HepG2 (cell line): ENCODE measurements around the gene RETREG2. TPM values are rescaled to one million over a fixed set of nuclear protein-coding genes. Genes with fewer than 3 reads are reported as not detected.

Source experiments
- ATF1 ChIP-seq: IDR thresholded peaks from 2 replicates; pipeline ENCODE4 v1.6.1; 2016; ENCODE audit warnings: mild to moderate bottlenecking, control low read depth
- ATF7 ChIP-seq, 2 experiments: fragments of 450-650 bp in 1 of 2; sonication (generic) in 1 of 2; formaldehyde crosslinking in 1 of 2; IDR thresholded peaks; 2 replicates each; pipeline versions ENCODE4 v1.4.0 to v1.6.1; 2016 to 2020; ENCODE audit warnings: antibody characterized with exemption in 1 of 2, mild to moderate bottlenecking in 1 of 2, missing genetic modification reagents in 1 of 2
- ATRX ChIP-seq: sonication (generic); formaldehyde crosslinking; IDR thresholded peaks from 2 replicates; pipeline ENCODE4 v1.4.0; 2020; ENCODE audit warnings: missing genetic modification reagents, borderline replicate concordance
- DZIP1 ChIP-seq: sonication (generic); formaldehyde crosslinking; IDR thresholded peaks from 2 replicates; pipeline ENCODE4 v1.5.0; 2020; ENCODE audit warnings: mild to moderate bottlenecking, missing genetic modification reagents
- HNRNPK ChIP-seq: fragments of 200-400 bp; formaldehyde crosslinking; IDR thresholded peaks from 2 replicates; pipeline ENCODE4 v1.6.1; 2018; ENCODE audit warnings: low read length, low read depth, moderate library complexity, mild to moderate bottlenecking; ENCODE audit not compliant: poor library complexity, severe bottlenecking
- IKZF4 ChIP-seq: sonication (generic); formaldehyde crosslinking; IDR thresholded peaks from 2 replicates; pipeline ENCODE4 v1.5.1; 2020; ENCODE audit warnings: borderline replicate concordance, mild to moderate bottlenecking, low read depth, missing genetic modification reagents; ENCODE audit errors: not compliant biosample characterization
- JUND ChIP-seq: sonication (generic); formaldehyde crosslinking; IDR thresholded peaks from 2 replicates; pipeline ENCODE4 v1.8.0; 2022; ENCODE audit warnings: mild to moderate bottlenecking, missing genetic modification reagents
- KDM5B ChIP-seq: sonication (generic); formaldehyde crosslinking; IDR thresholded peaks from 2 replicates; pipeline ENCODE4 v1.4.0; 2020; ENCODE audit warnings: missing genetic modification reagents, mild to moderate bottlenecking, borderline replicate concordance
- LRRFIP1 ChIP-seq: sonication (generic); formaldehyde crosslinking; conservative IDR thresholded peaks from 2 replicates; pipeline ENCODE4 v1.4.0; 2020; ENCODE audit warnings: missing genetic modification reagents
- MBNL3 ChIP-seq: fragments of 250-450 bp; sonication (Bioruptor Pico); conservative IDR thresholded peaks from 2 replicates; pipeline ENCODE4 v1.8.0; 2022; ENCODE audit warnings: mild to moderate bottlenecking, inconsistent platforms
- MTF2 ChIP-seq: sonication (generic); formaldehyde crosslinking; IDR thresholded peaks from 2 replicates; pipeline ENCODE4 v1.5.0; 2020; ENCODE audit warnings: missing genetic modification reagents, borderline replicate concordance
- PPARG ChIP-seq: conservative IDR thresholded peaks from 2 replicates; pipeline ENCODE4 v1.6.1; 2016; ENCODE audit warnings: missing biosample characterization, missing genetic modification reagents
- REL ChIP-seq: sonication (generic); formaldehyde crosslinking; conservative IDR thresholded peaks from 2 replicates; pipeline ENCODE4 v1.8.0; 2022; ENCODE audit warnings: mild to moderate bottlenecking, missing genetic modification reagents, moderate library complexity
- ZFX ChIP-seq: sonication (generic); formaldehyde crosslinking; IDR thresholded peaks from 2 replicates; pipeline ENCODE4 v1.4.0; 2020; ENCODE audit warnings: mild to moderate bottlenecking, low read depth, missing genetic modification reagents, moderate library complexity
- ZKSCAN1 ChIP-seq: fragments of 150-350 bp; IDR thresholded peaks from 2 replicates; pipeline ENCODE4 v1.6.1; 2014; ENCODE audit warnings: low read length
- polyA plus RNA-seq, 8 experiments: library from polyadenylated mRNA; depleted of rRNA in 3 of 8; stranded (reverse) in 7 of 8; unstranded in 1 of 8; fragments of >200 nt; fragmentation: Illumina TruSeq in 4 of 8; extraction: Trizol in 4 of 8; gene quantifications; 2 replicates each; pipeline versions ENCODE4 v1.2.1 to v1.2.3, GENCODE V29; 2011 to 2016; ENCODE audit warnings: low read depth in 4 of 8, missing spikeins in 1 of 8, mixed read lengths in 1 of 8; ENCODE audit not compliant: insufficient read depth in 1 of 8
- total RNA-seq, 5 experiments: library from RNA; depleted of rRNA; stranded (reverse); fragments of >200 nt; fragmentation: Illumina TruSeq; extraction: Trizol; gene quantifications; 2 replicates each; pipeline ENCODE4 v1.2.3, GENCODE V29; 2016; ENCODE audit warnings: low read depth in 1 of 5
- TF ChIP-seq, protein P1 (sequence below): IDR thresholded peaks from 2 replicates; pipeline ENCODE4 v1.6.1; 2012; ENCODE audit warnings: low read length, improper control_type of control experiment
- TF ChIP-seq, protein P2 (sequence below): sonication (generic); formaldehyde crosslinking; IDR thresholded peaks from 2 replicates; pipeline ENCODE4 v1.4.0; 2020; ENCODE audit warnings: missing genetic modification reagents

RETREG2 gene
- total and polyA plus RNA-seq, 2 of the 13 experiments (the other 11 are each of a cell fraction or from before 2014, with no cell fraction given): 86.0 to 134 TPM

GRCh38 chr2:219177552-219178376, at the start of gene RETREG2 (continued):
- TF ChIP-seq HNRNPK (peak; percentile 45), ATF1 (CRISPR knock-in tag) (no peak), ATRX (CRISPR knock-in tag) (no peak), ATF7 (IDR thresholded peaks at IDR 0.05) (no peak), ATF7 (CRISPR knock-in tag; IDR thresholded peaks at IDR 0.05) (peak; percentile 80; the same call in 1 of the 2 replicates), KDM5B (CRISPR knock-in tag) (peak; percentile 85; the same call in 1 of the 2 replicates), MBNL3 (no peak), ZFX (CRISPR knock-in tag) (peak; percentile 69), JUND (CRISPR knock-in tag) (no peak), REL (CRISPR knock-in tag) (no peak; the same call in 1 of the 2 replicates), LRRFIP1 (no peak), IKZF4 (CRISPR knock-in tag) (peak; percentile 56), MTF2 (CRISPR knock-in tag) (no peak), PPARG (no peak), DZIP1 (CRISPR knock-in tag) (0 out of 2 replicates have a peak, but pooled peaks have one; percentile 91), ZKSCAN1 (no peak; the same call in 1 of the 2 replicates)
- TF ChIP-seq, protein P1, sequence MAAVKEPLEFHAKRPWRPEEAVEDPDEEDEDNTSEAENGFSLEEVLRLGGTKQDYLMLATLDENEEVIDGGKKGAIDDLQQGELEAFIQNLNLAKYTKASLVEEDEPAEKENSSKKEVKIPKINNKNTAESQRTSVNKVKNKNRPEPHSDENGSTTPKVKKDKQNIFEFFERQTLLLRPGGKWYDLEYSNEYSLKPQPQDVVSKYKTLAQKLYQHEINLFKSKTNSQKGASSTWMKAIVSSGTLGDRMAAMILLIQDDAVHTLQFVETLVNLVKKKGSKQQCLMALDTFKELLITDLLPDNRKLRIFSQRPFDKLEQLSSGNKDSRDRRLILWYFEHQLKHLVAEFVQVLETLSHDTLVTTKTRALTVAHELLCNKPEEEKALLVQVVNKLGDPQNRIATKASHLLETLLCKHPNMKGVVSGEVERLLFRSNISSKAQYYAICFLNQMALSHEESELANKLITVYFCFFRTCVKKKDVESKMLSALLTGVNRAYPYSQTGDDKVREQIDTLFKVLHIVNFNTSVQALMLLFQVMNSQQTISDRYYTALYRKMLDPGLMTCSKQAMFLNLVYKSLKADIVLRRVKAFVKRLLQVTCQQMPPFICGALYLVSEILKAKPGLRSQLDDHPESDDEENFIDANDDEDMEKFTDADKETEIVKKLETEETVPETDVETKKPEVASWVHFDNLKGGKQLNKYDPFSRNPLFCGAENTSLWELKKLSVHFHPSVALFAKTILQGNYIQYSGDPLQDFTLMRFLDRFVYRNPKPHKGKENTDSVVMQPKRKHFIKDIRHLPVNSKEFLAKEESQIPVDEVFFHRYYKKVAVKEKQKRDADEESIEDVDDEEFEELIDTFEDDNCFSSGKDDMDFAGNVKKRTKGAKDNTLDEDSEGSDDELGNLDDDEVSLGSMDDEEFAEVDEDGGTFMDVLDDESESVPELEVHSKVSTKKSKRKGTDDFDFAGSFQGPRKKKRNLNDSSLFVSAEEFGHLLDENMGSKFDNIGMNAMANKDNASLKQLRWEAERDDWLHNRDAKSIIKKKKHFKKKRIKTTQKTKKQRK: no peak
- TF ChIP-seq, protein P2, sequence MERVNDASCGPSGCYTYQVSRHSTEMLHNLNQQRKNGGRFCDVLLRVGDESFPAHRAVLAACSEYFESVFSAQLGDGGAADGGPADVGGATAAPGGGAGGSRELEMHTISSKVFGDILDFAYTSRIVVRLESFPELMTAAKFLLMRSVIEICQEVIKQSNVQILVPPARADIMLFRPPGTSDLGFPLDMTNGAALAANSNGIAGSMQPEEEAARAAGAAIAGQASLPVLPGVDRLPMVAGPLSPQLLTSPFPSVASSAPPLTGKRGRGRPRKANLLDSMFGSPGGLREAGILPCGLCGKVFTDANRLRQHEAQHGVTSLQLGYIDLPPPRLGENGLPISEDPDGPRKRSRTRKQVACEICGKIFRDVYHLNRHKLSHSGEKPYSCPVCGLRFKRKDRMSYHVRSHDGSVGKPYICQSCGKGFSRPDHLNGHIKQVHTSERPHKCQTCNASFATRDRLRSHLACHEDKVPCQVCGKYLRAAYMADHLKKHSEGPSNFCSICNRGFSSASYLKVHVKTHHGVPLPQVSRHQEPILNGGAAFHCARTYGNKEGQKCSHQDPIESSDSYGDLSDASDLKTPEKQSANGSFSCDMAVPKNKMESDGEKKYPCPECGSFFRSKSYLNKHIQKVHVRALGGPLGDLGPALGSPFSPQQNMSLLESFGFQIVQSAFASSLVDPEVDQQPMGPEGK: peak; percentile 73
